Endothelial cell (in vitro differentiated cells): Measurements from ENCODE around the gene ACTR2. TPM values are rescaled to one million over a fixed set of nuclear protein-coding genes. Genes with fewer than 3 reads are reported as not detected.

Experiments
- DNase-seq: peaks from one replicate; pipeline ENCODE4 v3.0.0; 2021; ENCODE audit warnings: low spot score
- H3K27ac Mint-ChIP-seq: one replicate; pipeline ENCODE4 v1.8.0; 2021; ENCODE audit warnings: mixed read lengths, inconsistent platforms; ENCODE audit not compliant: unreplicated experiment
- H3K27me3 Mint-ChIP-seq: one replicate; pipeline ENCODE4 v1.8.0; 2021; ENCODE audit warnings: mild to moderate bottlenecking, moderate library complexity, mixed read lengths, inconsistent platforms; ENCODE audit not compliant: unreplicated experiment
- H3K36me3 Mint-ChIP-seq: one replicate; pipeline ENCODE4 v1.8.0; 2021; ENCODE audit warnings: mild to moderate bottlenecking, low read depth, mixed read lengths, inconsistent platforms; ENCODE audit not compliant: unreplicated experiment
- H3K4me1 Mint-ChIP-seq: one replicate; pipeline ENCODE4 v1.8.0; 2021; ENCODE audit warnings: mild to moderate bottlenecking, mixed read lengths, inconsistent platforms; ENCODE audit not compliant: unreplicated experiment
- H3K4me3 Mint-ChIP-seq: one replicate; pipeline ENCODE4 v1.8.0; 2021; ENCODE audit warnings: mild to moderate bottlenecking, mixed read lengths, inconsistent platforms; ENCODE audit not compliant: unreplicated experiment
- H3K9me3 Mint-ChIP-seq: one replicate; pipeline ENCODE4 v1.8.0; 2021; ENCODE audit warnings: mixed read lengths, inconsistent platforms; ENCODE audit not compliant: unreplicated experiment
- CTCF ChIP-seq: fragments of 200-600 bp; sonication (generic); IDR thresholded peaks from one replicate; pipeline ENCODE4 v1.5.0; 2021; ENCODE audit warnings: antibody characterized with exemption; ENCODE audit not compliant: unreplicated experiment
- total RNA-seq: library from RNA; stranded (reverse); fragmentation: NEBNext Ultra II Directional; extraction: Animal tissue kit (Norgen Biotek cat#: 25700); gene quantifications from one replicate; pipeline ENCODE4 v1.2.1, GENCODE V29; 2021; ENCODE audit not compliant: unreplicated experiment

ACTR2 gene
- total RNA-seq, 1 donor from 2014 or later: 389 TPM

GRCh38 chr2:65227020-65227455, 593 bp upstream of the ACTR2 start:
- Mint-ChIP-seq H3K4me3 (peak overlapping the region; percentile 97), H3K27ac (peak overlapping the region; percentile 98), H3K4me1 (peaks cover 24% of the 10 kb centered on the region), H3K27me3 (peaks cover 6% of the 10 kb centered on the region), H3K36me3 (no peaks in the 10 kb centered on the region), H3K9me3 (no peaks in the 10 kb centered on the region)
- TF ChIP-seq CTCF: no peak
- no peak for DNase-seq

- H3K9me3 Mint-ChIP-seq: no peaks in the 10 kb centered on the region
- peaks cover 24% of the 10 kb centered on the region for H3K4me1 Mint-ChIP-seq
- no peak for TF ChIP-seq CTCF
- H3K36me3 Mint-ChIP-seq: no peaks in the 10 kb centered on the region
- peak overlapping the region; percentile 100 for H3K27ac Mint-ChIP-seq
- no peak for DNase-seq
- H3K27me3 Mint-ChIP-seq: peaks cover 6% of the 10 kb centered on the region
- peak overlapping the region; percentile 99 for H3K4me3 Mint-ChIP-seq
Observed at GRCh38 chr2:65228263-65228750, 676 bp downstream of the ACTR2 start.

GRCh38 chr2:65231121-65231520, 3.5 kb downstream of the ACTR2 start:
- Mint-ChIP-seq H3K4me3 (no peak overlapping the region), H3K4me1 (peaks cover 27% of the 10 kb centered on the region), H3K9me3 (no peaks in the 10 kb centered on the region), H3K36me3 (no peaks in the 10 kb centered on the region), H3K27me3 (peaks cover 6% of the 10 kb centered on the region), H3K27ac (no peak overlapping the region)
- TF ChIP-seq CTCF: no peak
- no peak for DNase-seq

- TF ChIP-seq CTCF: no peak
- H3K27me3 Mint-ChIP-seq: peaks cover 6% of the 10 kb centered on the region
- H3K4me1 Mint-ChIP-seq: peaks cover 20% of the 10 kb centered on the region
- H3K9me3 Mint-ChIP-seq: no peaks in the 10 kb centered on the region
- no peaks in the 10 kb centered on the region for H3K36me3 Mint-ChIP-seq
- H3K4me3 Mint-ChIP-seq: no peak overlapping the region
- H3K27ac Mint-ChIP-seq: no peak overlapping the region
- DNase-seq: no peak
Observed at GRCh38 chr2:65231892-65232477, 4.4 kb downstream of the ACTR2 start.

GRCh38 chr2:65232636-65233035, 5.0 kb downstream of the ACTR2 start:
- H3K27ac Mint-ChIP-seq: no peak overlapping the region
- H3K27me3 Mint-ChIP-seq: peaks cover 4% of the 10 kb centered on the region
- DNase-seq: no peak
- no peak overlapping the region for H3K4me3 Mint-ChIP-seq
- TF ChIP-seq CTCF: no peak
- H3K4me1 Mint-ChIP-seq: peaks cover 16% of the 10 kb centered on the region
- no peaks in the 10 kb centered on the region for H3K9me3 Mint-ChIP-seq
- no peaks in the 10 kb centered on the region for H3K36me3 Mint-ChIP-seq
